ENCODE results near the gene UHRF2. TPM values are rescaled to one million over a fixed set of nuclear protein-coding genes. Genes with fewer than 3 reads are reported as not detected.

UHRF2 gene
- total RNA-seq, 1 donor from 2014 or later: 89.9 TPM

Other genes starting within 250 kb of the UHRF2 start
- 16.6 and 24.4 TPM in 2 replicates for gene IL33, start 197.4 kb upstream of the UHRF2 start, total RNA-seq
- gene TPD52L3, start 84.8 kb upstream of the UHRF2 start, total RNA-seq: not detected in 2 replicates
- 16.5 and 19.4 TPM in 2 replicates for gene GLDC, start 232.5 kb downstream of the UHRF2 start, total RNA-seq